WTC11 (cell line): ENCODE measurements around the gene NOTUM.

Experiments
- ATF6 ChIP-seq: sonication (generic); formaldehyde crosslinking; IDR thresholded peaks from 2 replicates; pipeline ENCODE4 v1.8.1; 2023; ENCODE audit warnings: mild to moderate bottlenecking, missing genetic modification reagents
- CTCF ChIP-seq: fragments of 200-600 bp; IDR thresholded peaks from 2 replicates; pipeline ENCODE4 v1.8.0; 2022; ENCODE audit warnings: antibody characterized with exemption

DNA sequence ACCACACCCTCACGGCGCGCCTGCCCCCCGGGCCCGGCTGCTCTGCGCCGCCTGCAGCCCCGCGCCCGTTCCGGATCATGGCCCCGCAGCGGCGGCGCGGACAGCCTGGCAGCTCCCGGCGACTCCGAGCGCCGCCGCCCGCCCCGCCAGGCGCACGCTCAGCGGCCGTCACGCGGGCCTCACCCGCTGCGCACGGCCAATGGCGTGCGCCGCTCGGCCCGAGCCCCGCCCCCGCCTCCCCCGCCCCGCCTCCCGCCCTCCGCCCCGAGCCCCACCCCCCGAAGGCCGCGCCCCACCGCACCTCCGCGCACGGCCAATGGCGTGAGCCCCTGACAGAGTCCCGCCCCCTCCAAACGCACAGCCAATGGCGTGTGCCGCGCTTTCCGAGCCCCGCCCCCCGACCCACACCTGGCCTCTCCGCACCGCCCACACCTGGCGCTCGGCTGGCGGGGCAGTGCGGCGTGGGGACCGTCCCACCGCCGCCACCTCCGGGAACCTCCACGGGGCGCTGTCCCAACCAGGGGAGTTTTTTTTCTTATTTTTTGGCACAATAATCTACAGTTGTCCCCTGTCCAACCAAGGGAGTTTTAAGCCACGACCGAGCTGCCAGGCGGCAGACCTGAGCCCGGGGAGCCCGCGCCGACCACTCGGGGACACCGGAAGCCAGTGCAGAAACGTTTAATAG lies 49.6 kb downstream of the NOTUM start, which contains the start of gene PCYT2:
- no peak for TF ChIP-seq ATF6 (CRISPR knock-in tag)
- TF ChIP-seq CTCF: no peak
